ENCODE results near the gene CLEC4C.

DNA sequence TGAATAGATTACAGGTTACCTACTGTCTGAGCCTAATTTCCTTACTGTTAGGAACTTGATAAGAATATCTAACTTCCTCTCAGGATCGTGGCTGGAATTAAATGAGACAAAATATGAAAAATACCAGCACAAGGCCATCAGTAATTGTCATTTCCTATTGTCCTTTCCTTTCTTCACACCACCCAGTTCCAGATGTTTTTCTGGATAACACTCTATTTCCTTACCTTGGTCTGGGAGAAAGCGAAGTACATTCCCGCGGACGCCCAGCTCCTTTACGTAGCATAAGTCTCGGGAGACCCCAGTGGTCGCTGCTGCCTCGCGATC is 52.0 kb downstream of the CLEC4C start:
- TF ChIP-seq, protein P1, sequence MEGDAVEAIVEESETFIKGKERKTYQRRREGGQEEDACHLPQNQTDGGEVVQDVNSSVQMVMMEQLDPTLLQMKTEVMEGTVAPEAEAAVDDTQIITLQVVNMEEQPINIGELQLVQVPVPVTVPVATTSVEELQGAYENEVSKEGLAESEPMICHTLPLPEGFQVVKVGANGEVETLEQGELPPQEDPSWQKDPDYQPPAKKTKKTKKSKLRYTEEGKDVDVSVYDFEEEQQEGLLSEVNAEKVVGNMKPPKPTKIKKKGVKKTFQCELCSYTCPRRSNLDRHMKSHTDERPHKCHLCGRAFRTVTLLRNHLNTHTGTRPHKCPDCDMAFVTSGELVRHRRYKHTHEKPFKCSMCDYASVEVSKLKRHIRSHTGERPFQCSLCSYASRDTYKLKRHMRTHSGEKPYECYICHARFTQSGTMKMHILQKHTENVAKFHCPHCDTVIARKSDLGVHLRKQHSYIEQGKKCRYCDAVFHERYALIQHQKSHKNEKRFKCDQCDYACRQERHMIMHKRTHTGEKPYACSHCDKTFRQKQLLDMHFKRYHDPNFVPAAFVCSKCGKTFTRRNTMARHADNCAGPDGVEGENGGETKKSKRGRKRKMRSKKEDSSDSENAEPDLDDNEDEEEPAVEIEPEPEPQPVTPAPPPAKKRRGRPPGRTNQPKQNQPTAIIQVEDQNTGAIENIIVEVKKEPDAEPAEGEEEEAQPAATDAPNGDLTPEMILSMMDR (IDR thresholded peaks at IDR 0.05) = no peak
- TF ChIP-seq POLR2A (IDR thresholded peaks at IDR 0.05) = no peak
- no peak for TF ChIP-seq EP300 (IDR thresholded peaks at IDR 0.05)
